ENCODE measurements around the gene ADGRE2.

The ADGRE2 gene

GRCh38 chr19:14770136-14770535 lies 8.2 kb downstream of the ADGRE2 start:
- Histone ChIP-seq H3K4me3 (ENCODE audit: low read depth in 1 of 2, low read length in 2 of 2) (no peak overlapping the region), H3K79me2 (ENCODE audit: insufficient read depth, low read length) (0 out of 2 replicates have a peak, but pooled peaks cover 2% of the 10 kb centered on the region), H3K4me2 (ENCODE audit: insufficient read depth, low read length) (no peak overlapping the region), H3K36me3 (ENCODE audit: insufficient read depth, low read length) (peaks cover 36% of the 10 kb centered on the region), H3K27ac (ENCODE audit: low read length) (peak overlapping the region; percentile 65), H3K4me1 (ENCODE audit: insufficient read depth, low read length) (peaks cover 28% of the 10 kb centered on the region), H2AFZ (ENCODE audit: low read depth, low read length) (no peak overlapping the region), H3K27me3 (ENCODE audit: insufficient read depth, low read length, poor library complexity) (no peaks in the 10 kb centered on the region), H3K9ac (ENCODE audit: low read depth, low read length) (no peak overlapping the region), H3K9me3 (ENCODE audit: insufficient read depth, low read length, severe bottlenecking) (no peaks in the 10 kb centered on the region), H4K20me1 (ENCODE audit: insufficient read depth, low read length) (no peaks in the 10 kb centered on the region; the same call in 1 of the 2 replicates)
- TF ChIP-seq CTCF (IDR thresholded peaks at IDR 0.05; ENCODE audit: borderline replicate concordance, extremely low read depth, low read length, poor library complexity, severe bottlenecking) = no peak
- TF ChIP-seq EZH2 (IDR thresholded peaks at IDR 0.05; ENCODE audit: borderline replicate concordance, low read depth, low read length, severe bottlenecking) = no peak
- DNase-seq (no peak), ATAC-seq (ENCODE audit: insufficient read depth, low read depth) (no peak)

GRCh38 chr19:14769201-14769600 lies 9.2 kb downstream of the ADGRE2 start:
- H4K20me1 ChIP-seq (ENCODE audit: insufficient read depth, low read length) = no peaks in the 10 kb centered on the region; the same call in 1 of the 2 replicates
- H3K36me3 ChIP-seq (ENCODE audit: insufficient read depth, low read length) = peaks cover 38% of the 10 kb centered on the region
- no peaks in the 10 kb centered on the region for H3K27me3 ChIP-seq (ENCODE audit: insufficient read depth, low read length, poor library complexity)
- H2AFZ ChIP-seq (ENCODE audit: low read depth, low read length) = no peak overlapping the region
- H3K4me1 ChIP-seq (ENCODE audit: insufficient read depth, low read length) = peaks cover 23% of the 10 kb centered on the region
- H3K9ac ChIP-seq (ENCODE audit: low read depth, low read length) = no peak overlapping the region
- TF ChIP-seq CTCF (IDR thresholded peaks at IDR 0.05; ENCODE audit: borderline replicate concordance, extremely low read depth, low read length, poor library complexity, severe bottlenecking) (no peak), EZH2 (IDR thresholded peaks at IDR 0.05; ENCODE audit: borderline replicate concordance, low read depth, low read length, severe bottlenecking) (no peak)
- no peaks in the 10 kb centered on the region for H3K79me2 ChIP-seq (ENCODE audit: insufficient read depth, low read length)
- ATAC-seq (ENCODE audit: insufficient read depth, low read depth) (no peak), DNase-seq (no peak)
- H3K27ac ChIP-seq (ENCODE audit: low read length) = no peak overlapping the region
- no peak overlapping the region for H3K4me2 ChIP-seq (ENCODE audit: insufficient read depth, low read length)
- H3K4me3 ChIP-seq (ENCODE audit: low read depth in 1 of 2, low read length in 2 of 2) = no peak overlapping the region
- H3K9me3 ChIP-seq (ENCODE audit: insufficient read depth, low read length, severe bottlenecking) = no peaks in the 10 kb centered on the region

GRCh38 chr19:14768001-14768400 lies 10.4 kb downstream of the ADGRE2 start:
- Histone ChIP-seq H3K4me3 (ENCODE audit: low read depth in 1 of 2, low read length in 2 of 2) (no peak overlapping the region), H3K9me3 (ENCODE audit: insufficient read depth, low read length, severe bottlenecking) (no peaks in the 10 kb centered on the region), H3K27me3 (ENCODE audit: insufficient read depth, low read length, poor library complexity) (no peaks in the 10 kb centered on the region), H3K79me2 (ENCODE audit: insufficient read depth, low read length) (no peaks in the 10 kb centered on the region), H3K4me1 (ENCODE audit: insufficient read depth, low read length) (peaks cover 23% of the 10 kb centered on the region), H2AFZ (ENCODE audit: low read depth, low read length) (no peak overlapping the region), H3K9ac (ENCODE audit: low read depth, low read length) (no peak overlapping the region), H3K27ac (ENCODE audit: low read length) (no peak overlapping the region), H3K36me3 (ENCODE audit: insufficient read depth, low read length) (peaks cover 38% of the 10 kb centered on the region), H3K4me2 (ENCODE audit: insufficient read depth, low read length) (no peak overlapping the region), H4K20me1 (ENCODE audit: insufficient read depth, low read length) (no peaks in the 10 kb centered on the region; the same call in 1 of the 2 replicates)
- no peak for ATAC-seq (ENCODE audit: insufficient read depth, low read depth)
- no peak for TF ChIP-seq EZH2 (IDR thresholded peaks at IDR 0.05; ENCODE audit: borderline replicate concordance, low read depth, low read length, severe bottlenecking)
- no peak for TF ChIP-seq CTCF (IDR thresholded peaks at IDR 0.05; ENCODE audit: borderline replicate concordance, extremely low read depth, low read length, poor library complexity, severe bottlenecking)
- DNase-seq = no peak
